Stimulated activated CD4-positive, alpha-beta T cell treated with anti-CD3 and anti-CD28 coated beads, Interleukin-1b, Interleukin-23, amount 100 ng/mL, for 24 hours (primary cell): Measurements from ENCODE around the gene COQ10A.
A peak's percentile ranks its signal among the peaks of the same experiment; 100 is the strongest.

ENCODE experiments used
- DNase-seq, 4 experiments: peaks; one replicate each; pipeline ENCODE4 v3.0.0-alpha.2; 2020; ENCODE audit warnings: low read depth in 4 of 4, low spot score in 1 of 4

Gene COQ10A

GRCh38 chr12:56266693-56267442 is at the start of gene COQ10A:
TSS of gene COQ10A (plus strand) at chr12:56266942. CDS start at chr12:56267119, 177 bp downstream.
- DNase-seq: peak; percentile 53 to 79 (median 72)

GRCh38 chr12:56219840-56220239 is 46.9 kb upstream of the COQ10A start:
- DNase-seq: no peak

- DNase-seq: no peak
Observed at GRCh38 chr12:56220611-56221231, 46.0 kb upstream of the COQ10A start.

- DNase-seq: no peak
Observed at GRCh38 chr12:56221232-56221756, 45.4 kb upstream of the COQ10A start.

GRCh38 chr12:56221757-56222530 is 44.8 kb upstream of the COQ10A start, which contains the start of gene RNF41:
TSS of gene RNF41 (minus strand) at chr12:56221922. CDS start at chr12:56214047, 7,875 bp downstream.
- peak; percentile 81 to 92 (median 86) for DNase-seq

GRCh38 chr12:56222531-56222895 is 44.2 kb upstream of the COQ10A start:
- DNase-seq: no peak

GRCh38 chr12:56223571-56224101 is 43.1 kb upstream of the COQ10A start:
- no peak for DNase-seq

GRCh38 chr12:56224102-56224701 is 42.5 kb upstream of the COQ10A start, which contains the start of gene NABP2:
TSS of gene NABP2 (plus strand) at chr12:56224342. CDS start at chr12:56224857, 515 bp downstream.
- DNase-seq: peak; percentile 82 to 95 (median 92)

- no peak for DNase-seq
Observed at GRCh38 chr12:56224954-56225353, 41.8 kb upstream of the COQ10A start.

GRCh38 chr12:56229082-56229481 is 37.7 kb upstream of the COQ10A start:
- DNase-seq: no peak

- no peak for DNase-seq
Observed at GRCh38 chr12:56229916-56230431, 36.8 kb upstream of the COQ10A start, which contains the start of gene SLC39A5. TSS of gene SLC39A5 (plus strand) at chr12:56230051. CDS start at chr12:56231275, 1,224 bp downstream.

GRCh38 chr12:56230432-56231183 is 36.1 kb upstream of the COQ10A start:
- DNase-seq: no peak

GRCh38 chr12:56231184-56231582 is 35.6 kb upstream of the COQ10A start:
- no peak for DNase-seq

- DNase-seq: no peak
Observed at GRCh38 chr12:56234746-56235436, 31.9 kb upstream of the COQ10A start.

GRCh38 chr12:56236091-56236490 is 30.7 kb upstream of the COQ10A start:
- DNase-seq: no peak

GRCh38 chr12:56236985-56237384 is 29.8 kb upstream of the COQ10A start:
- DNase-seq: no peak

- DNase-seq: no peak
Observed at GRCh38 chr12:56237552-56237951, 29.2 kb upstream of the COQ10A start.

- no peak for DNase-seq
Observed at GRCh38 chr12:56241424-56242303, 25.1 kb upstream of the COQ10A start.
